ENCODE results near the gene HAND2.

- TF ChIP-seq CTCF (IDR thresholded peaks at IDR 0.05; ENCODE audit: low read depth, low read length): no peak
- no peak for TF ChIP-seq EZH2phosphoT487 (IDR thresholded peaks at IDR 0.05; ENCODE audit: low read depth)
These were observed 30.1 kb downstream of the HAND2 start for GRCh38 chr4:173499658-173500535.
